Activated naive CD8-positive, alpha-beta T cell treated with anti-CD3 and anti-CD28 coated beads, Interleukin-2, amount 50 U/mL, for 16 hours (primary cell): Measurements from ENCODE around the gene OR1F1.
"Not testable (repeated sequence)": the region's sequence is repeated elsewhere in the genome, so short reads cannot be mapped to it uniquely, and the experiment has no call there.

ENCODE experiments used
- DNase-seq: peaks from one replicate; pipeline ENCODE4 v3.0.0-alpha.2; 2020; ENCODE audit warnings: low read depth, low spot score

OR1F1 gene

GRCh38 chr16:3173892-3174617 lies 13.9 kb upstream of the OR1F1 start:
- DNase-seq = no peak

DNA sequence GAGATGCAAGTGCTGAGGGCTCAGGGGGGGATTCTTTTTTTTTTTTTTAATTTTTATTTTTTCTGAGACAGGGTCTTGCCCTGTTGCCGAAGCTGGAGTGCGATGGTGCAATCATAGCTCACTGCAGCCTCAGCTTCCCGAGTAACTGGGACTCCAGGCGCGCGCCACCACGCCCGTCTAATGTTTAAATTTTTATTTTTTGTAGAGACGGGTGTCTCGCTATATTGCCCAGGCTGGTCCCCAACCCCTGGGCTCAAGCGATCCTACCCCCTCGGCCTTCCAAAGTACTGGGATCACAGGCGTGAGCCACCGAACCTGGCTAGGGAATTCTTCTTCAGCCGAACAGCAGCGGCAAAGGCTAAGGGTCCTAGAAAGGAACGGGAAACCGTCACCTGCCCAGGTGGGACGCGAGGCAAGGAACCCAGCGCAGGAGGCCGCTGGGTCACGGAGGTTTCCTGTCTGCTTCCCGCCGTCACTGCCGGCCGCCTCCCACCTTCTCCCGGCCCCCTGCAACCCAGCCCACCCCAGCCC lies 13.3 kb upstream of the OR1F1 start:
- no peak for DNase-seq

DNA sequence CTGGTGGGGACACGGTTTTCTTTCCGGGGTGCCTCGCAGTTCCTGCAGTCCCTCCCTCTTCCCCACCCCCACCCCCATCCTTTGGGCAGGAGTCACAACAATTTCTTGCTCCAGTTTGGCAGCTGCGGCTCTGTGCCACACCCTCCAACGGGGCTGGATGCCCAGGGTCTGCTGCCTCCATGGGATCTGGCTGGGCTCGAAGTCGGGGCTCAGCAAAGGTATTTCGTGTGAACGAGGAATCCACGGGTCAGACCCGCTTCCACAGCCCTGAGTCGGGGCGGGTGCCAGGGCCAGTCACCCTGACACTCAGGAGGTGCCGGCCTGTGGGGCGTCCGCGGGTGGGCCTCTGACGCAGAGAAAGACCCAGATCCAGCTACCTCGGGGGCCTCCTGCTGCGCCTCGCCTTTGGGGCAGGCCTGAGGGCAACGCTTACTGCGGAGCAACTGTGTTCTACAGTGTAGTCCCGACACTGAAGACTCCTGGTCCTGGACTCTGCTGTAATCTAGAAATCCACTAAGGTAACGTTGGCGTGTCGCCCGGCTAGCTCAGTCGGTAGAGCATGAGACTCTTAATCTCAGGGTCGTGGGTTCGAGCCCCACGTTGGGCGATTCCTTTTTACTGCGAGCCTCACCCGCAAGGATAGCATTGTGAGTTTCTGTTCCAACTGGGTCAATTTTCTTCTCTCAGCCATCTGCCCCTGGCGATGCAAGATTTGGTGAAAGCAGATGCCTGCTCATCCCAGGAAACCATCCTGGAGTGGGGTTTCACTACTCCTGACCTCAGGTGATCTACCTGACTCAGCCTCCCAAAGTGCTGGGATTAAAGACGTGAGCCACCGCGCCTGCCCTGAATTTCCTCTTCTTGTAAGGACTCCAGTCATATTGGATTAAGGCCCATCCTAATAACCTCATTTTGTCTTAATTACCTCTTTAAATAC lies 12.6 kb upstream of the OR1F1 start:
- DNase-seq = no peak

DNA sequence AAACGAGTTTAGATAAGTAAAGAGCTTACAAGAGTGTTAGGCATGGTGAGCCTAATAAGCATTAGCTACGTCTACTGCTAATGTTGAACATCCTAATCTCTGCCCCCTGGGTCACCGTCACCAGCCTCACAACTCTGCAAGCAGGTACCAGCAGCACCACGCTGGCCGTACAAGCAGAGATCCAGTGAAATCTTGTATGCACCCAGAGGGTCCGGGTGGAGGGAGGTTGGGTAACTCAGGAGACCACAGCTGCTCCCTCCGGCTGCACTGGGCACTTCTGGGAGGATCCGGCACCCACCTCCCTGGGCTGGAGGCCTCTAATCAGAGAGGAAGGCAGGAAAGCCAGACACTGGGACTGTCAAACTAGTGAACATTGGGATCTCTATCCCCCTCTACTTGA lies 8.4 kb upstream of the OR1F1 start:
- no peak for DNase-seq

- DNase-seq = no peak
These were observed 7.5 kb upstream of the OR1F1 start for GRCh38 chr16:3180445-3180878.

DNA sequence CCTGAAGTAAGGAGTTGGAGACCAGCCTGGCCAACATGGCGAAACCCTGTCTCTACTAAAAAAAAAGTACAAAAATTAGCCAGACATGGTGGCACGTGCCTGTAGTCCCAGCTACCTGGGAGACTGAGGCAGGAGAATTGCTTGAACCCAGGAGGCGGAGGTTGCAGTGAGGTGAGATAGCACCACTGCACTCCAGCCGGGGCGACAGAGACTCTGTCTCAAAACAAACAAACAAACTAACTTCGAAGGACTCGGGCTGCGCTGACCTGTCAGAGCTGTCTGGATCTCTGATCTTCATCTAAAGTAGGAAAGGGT lies 5.8 kb upstream of the OR1F1 start:
- DNase-seq = not testable (repeated sequence)

GRCh38 chr16:3182608-3183444 lies 5.2 kb upstream of the OR1F1 start:
- DNase-seq = no peak

DNA sequence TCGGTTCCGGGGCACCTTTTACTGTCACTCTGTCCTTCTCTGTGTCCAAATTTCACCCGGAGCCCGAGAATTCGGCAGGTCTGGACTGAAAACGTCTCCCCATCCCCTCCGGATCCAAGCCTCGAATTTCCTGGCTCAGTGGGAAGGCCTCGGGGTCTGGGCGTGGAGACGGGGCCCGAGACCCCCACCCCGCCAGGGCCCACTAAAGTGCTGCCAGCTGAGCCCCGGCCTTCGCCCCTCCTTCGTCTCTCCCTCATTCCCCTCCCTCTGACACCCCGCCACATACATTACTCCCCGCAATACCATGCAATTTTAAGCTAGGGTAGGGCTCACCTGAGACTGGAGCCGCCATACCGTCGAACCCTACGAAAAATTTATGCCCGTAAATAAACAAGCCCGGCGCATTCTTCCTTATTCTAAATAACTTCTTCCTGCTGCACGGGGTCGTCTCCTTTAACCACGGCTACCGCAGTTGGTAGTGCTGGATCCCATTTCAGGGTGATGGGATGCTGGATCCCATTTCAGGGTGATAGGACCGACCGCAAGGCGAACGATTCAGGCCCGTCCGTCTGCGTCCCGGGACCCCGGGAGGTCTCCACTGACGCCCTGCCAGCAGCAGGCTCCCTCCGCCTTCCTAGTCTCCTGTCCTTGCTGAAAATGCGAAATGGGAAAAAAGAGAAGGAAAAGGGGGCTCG lies 4.4 kb upstream of the OR1F1 start:
- no peak for DNase-seq

GRCh38 chr16:3186946-3187690 lies 886 bp upstream of the OR1F1 start:
- DNase-seq = no peak

- no peak for DNase-seq
These were observed 596 bp downstream of the OR1F1 start for GRCh38 chr16:3188675-3188924.

- no peak for DNase-seq
These were observed 1.2 kb downstream of the OR1F1 start for GRCh38 chr16:3188925-3189825.

DNA sequence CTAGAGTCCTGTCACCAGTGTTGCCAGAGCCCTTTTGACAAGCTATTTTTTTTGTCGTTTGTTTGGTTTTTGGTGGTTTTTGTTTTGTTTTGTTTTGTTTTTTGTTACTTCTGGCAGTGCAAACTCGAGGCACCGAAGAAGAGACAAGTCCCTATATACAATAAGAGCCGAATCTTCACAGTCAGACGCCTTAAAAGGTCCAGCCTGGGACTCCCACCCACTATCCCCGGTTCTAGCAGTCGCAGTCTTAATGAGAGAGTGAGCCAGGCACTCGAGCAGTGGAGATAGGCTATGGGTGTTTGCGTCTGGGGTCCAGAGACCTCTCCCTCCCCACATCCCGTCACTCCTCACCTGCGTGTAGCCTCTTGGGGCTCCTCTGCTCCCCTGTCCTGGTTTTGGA lies 1.9 kb downstream of the OR1F1 start:
- DNase-seq = no peak

- DNase-seq = no peak
These were observed 2.9 kb downstream of the OR1F1 start for GRCh38 chr16:3190949-3191353.

GRCh38 chr16:3192476-3193019 lies 4.5 kb downstream of the OR1F1 start:
- DNase-seq = no peak

GRCh38 chr16:3193221-3194212 lies 5.5 kb downstream of the OR1F1 start:
- DNase-seq = no peak

DNA sequence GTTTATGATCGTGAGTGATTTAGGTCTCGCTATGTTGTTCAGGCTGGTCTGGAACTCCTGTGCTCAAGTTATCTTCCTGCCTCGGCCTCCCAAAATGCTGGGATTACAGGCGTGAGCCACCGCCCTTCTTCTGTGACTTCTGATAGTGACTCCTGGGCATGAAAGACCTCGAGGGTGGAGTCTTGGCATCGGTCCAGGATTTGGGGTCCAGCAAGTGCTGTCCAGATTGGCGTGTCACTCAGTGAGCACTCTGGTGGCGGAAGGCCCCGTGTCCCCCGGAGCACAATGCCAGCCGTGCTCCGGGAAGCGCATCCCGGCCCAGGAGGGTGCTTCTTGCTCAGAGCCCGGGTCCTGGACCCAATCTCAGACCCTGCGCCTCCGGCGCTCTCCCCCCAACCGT lies 6.8 kb downstream of the OR1F1 start:
- no peak for DNase-seq

- DNase-seq = no peak
These were observed 8.0 kb downstream of the OR1F1 start for GRCh38 chr16:3195975-3196374.

GRCh38 chr16:3197694-3198333 lies 9.8 kb downstream of the OR1F1 start:
- not testable (repeated sequence) for DNase-seq
